Smooth muscle cell of bladder (primary cell): Measurements from ENCODE around the gene ATP5MC3. TPM values are rescaled to one million over a fixed set of nuclear protein-coding genes. Genes with fewer than 3 reads are reported as not detected.

Source experiments
- total RNA-seq: library from RNA; depleted of rRNA; stranded (reverse); fragments of >200 nt; gene quantifications from 2 replicates; pipeline ENCODE4 v1.2.3, GENCODE V29; 2014

The ATP5MC3 gene
- total RNA-seq: 86.5 and 93.9 TPM in 2 replicates

DNA sequence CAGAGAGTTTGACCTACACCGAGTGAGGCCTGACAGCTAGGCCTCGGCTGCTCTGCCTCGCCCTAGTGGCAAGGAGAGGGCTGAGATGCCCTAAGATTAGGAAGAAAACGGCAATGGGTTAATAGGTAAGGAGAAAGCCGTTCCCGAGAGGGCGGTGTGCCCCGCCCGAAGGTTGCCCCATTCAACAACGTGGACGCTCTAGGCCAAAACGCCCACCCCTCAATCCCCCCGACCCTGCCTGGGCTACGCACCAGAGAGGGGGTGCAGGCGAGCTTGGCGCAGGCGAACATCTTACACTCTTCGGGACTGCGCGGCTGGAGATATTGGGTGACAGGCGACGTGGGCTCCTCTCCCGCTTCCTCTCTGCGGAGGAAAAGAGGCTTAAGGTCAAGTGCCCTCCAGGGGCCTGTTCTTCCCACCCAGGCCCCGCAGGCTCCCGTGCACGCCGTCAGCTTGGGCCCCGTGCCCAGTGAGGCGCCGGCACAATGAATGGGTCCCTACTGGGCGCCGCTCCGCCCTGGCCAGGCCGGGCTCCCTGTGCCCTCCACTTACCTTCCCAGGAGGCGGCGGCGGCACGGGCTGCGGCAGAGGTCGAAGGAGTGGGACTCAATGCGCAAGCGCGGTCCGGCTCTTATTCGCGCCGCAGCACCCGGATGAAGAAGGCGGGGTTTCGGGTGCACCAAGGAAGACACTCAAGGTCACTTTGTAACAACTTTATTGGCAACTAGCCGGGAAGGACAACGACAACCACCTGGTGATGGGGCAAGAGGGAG, at the start of gene ATP5MC3:
Gene ATP5MC3 (minus strand): TSS at position 607 of the 773 bp plus-strand sequence. CDS start 317 bp downstream, at position 290.

DNA sequence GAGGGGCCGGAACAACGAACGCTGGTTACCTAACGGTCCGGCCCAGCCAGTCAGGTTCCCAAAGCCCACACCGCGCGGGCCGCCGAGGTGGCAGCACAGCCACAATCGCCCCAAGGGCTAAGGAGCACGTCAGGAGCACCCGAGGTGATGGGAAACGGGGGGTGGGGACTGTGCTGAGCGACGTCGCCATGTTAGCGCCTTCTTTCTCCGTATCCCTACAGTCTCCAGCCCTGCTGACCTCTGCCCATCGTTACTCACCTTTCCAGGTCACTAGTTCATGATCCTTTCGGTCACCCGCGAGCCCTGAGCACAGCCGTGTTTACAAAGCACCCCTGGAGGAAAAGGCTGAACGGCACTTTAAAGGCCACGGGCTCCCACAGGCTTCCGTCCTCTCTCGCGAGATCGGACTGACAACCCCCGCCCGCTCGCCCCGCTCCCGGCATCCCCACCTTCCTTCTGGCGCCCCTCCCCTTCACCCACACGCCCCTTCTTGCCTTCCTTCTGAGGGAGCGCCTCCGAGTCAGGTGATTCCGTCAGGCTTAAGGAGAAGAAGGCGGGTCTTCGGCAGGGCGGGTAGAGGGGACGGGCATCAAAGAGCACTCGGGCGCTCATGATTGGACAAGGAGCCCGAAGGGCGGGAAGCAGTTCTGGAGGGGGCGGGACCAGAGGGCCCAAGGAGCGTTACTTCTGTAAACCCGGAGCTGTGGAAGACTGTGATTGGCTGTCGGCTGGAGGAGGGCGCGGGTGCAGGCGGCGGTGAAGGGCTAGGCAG, 13.5 kb downstream of the ATP5MC3 start, which contains the start of gene ATF2:
Gene ATF2 (minus strand): TSS at position 412 of the 772 bp plus-strand sequence. CDS start 31,760 bp downstream, outside the sequence.

Other genes starting within 250 kb of the ATP5MC3 start
- 10.3 and 12.8 TPM in 2 replicates for gene CHN1, start 176.3 kb downstream of the ATP5MC3 start, total RNA-seq
- 35.8 and 39.8 TPM in 2 replicates for gene ATF2, start 13.5 kb downstream of the ATP5MC3 start, total RNA-seq